GM12878 (cell line): ENCODE results near the gene GGCX. TPM values are rescaled to one million over a fixed set of nuclear protein-coding genes. Genes with fewer than 3 reads are reported as not detected.

Experiments used
- BCLAF1 ChIP-seq: fragments of 450-650 bp; IDR thresholded peaks from 2 replicates; pipeline ENCODE4 v1.6.1; 2017; ENCODE audit warnings: antibody characterized with exemption, mild to moderate bottlenecking, moderate library complexity
- ETV6 ChIP-seq, 2 experiments: fragments of 450-650 bp in 1 of 2; IDR thresholded peaks in 1 of 2; conservative IDR thresholded peaks in 1 of 2; 2 replicates each; pipeline ENCODE4 v1.6.1; 2014; ENCODE audit warnings: antibody characterized with exemption in 1 of 2, borderline replicate concordance in 1 of 2, low read depth in 1 of 2, mild to moderate bottlenecking in 1 of 2, moderate library complexity in 1 of 2
- GABPA ChIP-seq: IDR thresholded peaks from 2 replicates; pipeline ENCODE4 v1.6.1; 2014; ENCODE audit warnings: antibody characterized with exemption, low read depth, mild to moderate bottlenecking, inconsistent platforms
- JUND ChIP-seq: IDR thresholded peaks from 2 replicates; pipeline ENCODE4 v1.6.1; 2012; ENCODE audit warnings: low read depth, mild to moderate bottlenecking, low read length, improper control_type of control experiment, moderate library complexity
- KAT2A ChIP-seq: conservative IDR thresholded peaks from 2 replicates; pipeline ENCODE4 v1.6.1; 2011; ENCODE audit warnings: low read depth, low read length; ENCODE audit not compliant: control insufficient read depth
- MTA3 ChIP-seq: IDR thresholded peaks from 2 replicates; pipeline ENCODE4 v1.6.1; 2012; ENCODE audit warnings: low read length, inconsistent platforms, borderline replicate concordance
- PRDM15 ChIP-seq: fragments of 450-650 bp; formaldehyde crosslinking; IDR thresholded peaks from 2 replicates; pipeline ENCODE4 v1.4.0; 2020; ENCODE audit warnings: mild to moderate bottlenecking, moderate library complexity
- SIX5 ChIP-seq: IDR thresholded peaks from 2 replicates; pipeline ENCODE4 v1.6.1; 2011; ENCODE audit warnings: mild to moderate bottlenecking, low read depth, low read length, moderate library complexity; ENCODE audit not compliant: severe bottlenecking
- polyA plus RNA-seq, 11 experiments: library from polyadenylated mRNA; depleted of rRNA in 4 of 11; unstranded in 6 of 11; stranded (reverse) in 5 of 11; fragments of >200 nt; fragmentation: Nextera tagmentation in 4 of 11; fragmentation: Illumina TruSeq in 1 of 11; extraction: Ambion mirVana in 4 of 11; extraction: Trizol in 1 of 11; gene quantifications; 1 replicate in 1 of 11; 2 replicates in 10 of 11; pipeline versions ENCODE4 v1.2.1 to v1.2.3, GENCODE V29; 2011 to 2016; ENCODE audit warnings: inconsistent platforms in 2 of 11, missing spikeins in 2 of 11, low read depth in 1 of 11
- total RNA-seq, 4 experiments: library from RNA; depleted of rRNA in 3 of 4; stranded (reverse); fragments of >200 nt in 3 of 4; fragmentation: Illumina TruSeq in 1 of 4; extraction: Trizol in 1 of 4; gene quantifications; 2 replicates each; pipeline versions ENCODE4 v1.2.1 to v1.2.3, GENCODE V29; 2013 to 2021

GGCX gene
- total and polyA plus RNA-seq, 10 of the 15 experiments (the other 5 are each of a cell fraction or from before 2014, with no cell fraction given): 18.1 to 52.7 (median 25.0) TPM

GRCh38 chr2:85503851-85504777 is 57.2 kb downstream of the GGCX start (continued):
- TF ChIP-seq BCLAF1 (no peak), MTA3 (no peak), GABPA (no peak), JUND (no peak), ETV6 (conservative IDR thresholded peaks at IDR 0.05 in 1 of 2, IDR thresholded peaks at IDR 0.05 in 1 of 2; ENCODE audit: borderline replicate concordance in 1 of 2, low read depth in 1 of 2) (no peak), KAT2A (no peak), SIX5 (no peak), PRDM15 (CRISPR knock-in tag) (no peak)
